ENCODE results near the gene HIVEP2.

The HIVEP2 gene

DNA sequence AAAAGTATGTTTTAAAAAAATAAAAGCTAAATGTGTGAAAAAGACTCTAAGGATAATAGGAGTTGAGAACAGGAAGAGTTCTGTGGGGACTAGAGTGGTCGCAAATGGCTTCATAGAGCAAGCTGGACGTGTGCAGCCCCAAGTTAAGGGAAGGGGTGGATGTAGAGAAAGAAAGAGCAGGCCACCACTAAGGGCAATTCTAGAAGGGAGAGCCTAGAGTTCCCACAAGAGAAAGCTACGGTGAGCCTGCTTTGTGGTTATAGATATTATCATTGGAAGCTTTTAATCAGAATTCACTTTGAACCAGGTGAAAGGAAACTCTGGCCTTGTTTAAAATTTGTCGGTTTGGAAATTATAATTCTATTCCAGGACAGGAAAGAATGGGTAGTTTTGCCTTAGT, 101.6 kb downstream of the HIVEP2 start:
- DNase-seq (ENCODE audit: low read depth in 2 of 2): no peak

DNA sequence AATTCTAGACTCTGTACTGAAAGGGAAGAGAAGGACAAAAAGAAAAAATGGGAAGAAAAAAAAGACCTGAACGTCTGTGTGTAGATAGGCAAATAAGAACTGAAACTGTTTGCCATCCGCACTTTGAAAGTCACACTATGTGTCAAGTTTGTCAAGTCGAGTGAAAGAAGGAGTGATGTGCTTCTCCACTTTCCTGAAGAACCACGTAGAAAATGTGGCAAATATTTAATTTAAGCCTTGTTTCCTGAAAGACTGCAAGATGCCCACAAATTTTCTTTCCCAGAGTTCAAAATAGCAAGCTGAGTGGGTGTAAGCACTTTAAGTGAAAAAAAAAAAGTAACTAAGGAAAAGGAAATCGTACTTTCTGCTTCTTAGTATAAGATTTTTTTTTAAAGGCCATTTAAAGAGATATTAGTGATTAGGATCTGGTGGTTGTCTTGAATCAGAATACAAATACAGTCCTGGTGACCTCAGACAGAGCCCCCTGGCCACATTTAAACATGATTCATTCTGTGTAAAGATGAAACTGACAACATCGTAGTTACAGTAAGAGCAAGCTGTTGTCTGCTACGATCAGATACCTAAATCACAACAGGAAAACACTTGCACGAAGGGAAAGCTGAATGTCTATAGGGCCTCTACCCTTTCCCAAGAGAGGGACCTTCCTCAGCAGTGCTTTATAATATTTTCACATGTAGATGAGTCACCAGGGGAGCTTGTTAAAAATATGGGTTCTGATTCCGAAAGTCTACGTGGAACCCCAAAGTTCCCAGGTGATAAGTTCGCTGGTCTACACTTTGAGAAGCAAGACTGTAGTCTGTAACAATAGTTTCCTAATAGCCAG, 102.3 kb downstream of the HIVEP2 start:
- DNase-seq (ENCODE audit: low read depth in 2 of 2): no peak

DNA sequence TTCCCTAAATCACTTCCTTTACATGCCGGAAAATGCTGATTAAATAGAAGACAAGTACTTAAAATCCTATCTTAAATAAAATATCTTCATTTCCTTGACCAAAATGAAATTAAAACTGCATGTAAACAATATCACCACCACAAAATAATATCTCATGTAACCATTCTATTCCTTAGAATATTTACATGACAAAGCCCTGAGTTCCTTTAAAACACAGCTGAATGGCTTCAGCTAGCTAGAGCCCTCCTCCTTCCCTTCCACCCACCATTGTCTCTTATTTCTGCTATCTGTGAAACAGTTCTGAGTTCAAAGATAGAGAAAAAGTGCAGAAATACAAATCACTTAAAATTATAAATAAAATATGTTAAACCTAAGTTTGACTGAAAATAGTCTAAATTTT, 103.1 kb downstream of the HIVEP2 start:
- no peak for DNase-seq (ENCODE audit: low read depth in 2 of 2)

DNA sequence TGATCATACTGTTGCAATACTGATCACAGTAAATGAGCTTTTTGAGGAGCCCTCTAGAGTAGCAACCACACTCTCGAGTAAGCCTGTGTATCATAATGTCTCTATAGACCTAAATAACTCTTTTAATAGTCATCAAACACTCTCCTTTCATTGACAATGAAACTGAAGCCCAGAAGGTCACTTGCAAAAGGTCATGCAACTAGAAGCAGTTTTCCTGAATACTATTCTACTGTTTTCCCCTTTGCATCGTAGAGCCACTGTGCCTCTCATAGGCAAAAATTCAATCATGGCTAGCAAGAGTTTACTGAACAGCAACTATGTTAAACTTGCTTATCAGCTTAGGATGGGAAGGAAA, 105.3 kb downstream of the HIVEP2 start:
- no peak for DNase-seq (ENCODE audit: low read depth in 2 of 2)

DNA sequence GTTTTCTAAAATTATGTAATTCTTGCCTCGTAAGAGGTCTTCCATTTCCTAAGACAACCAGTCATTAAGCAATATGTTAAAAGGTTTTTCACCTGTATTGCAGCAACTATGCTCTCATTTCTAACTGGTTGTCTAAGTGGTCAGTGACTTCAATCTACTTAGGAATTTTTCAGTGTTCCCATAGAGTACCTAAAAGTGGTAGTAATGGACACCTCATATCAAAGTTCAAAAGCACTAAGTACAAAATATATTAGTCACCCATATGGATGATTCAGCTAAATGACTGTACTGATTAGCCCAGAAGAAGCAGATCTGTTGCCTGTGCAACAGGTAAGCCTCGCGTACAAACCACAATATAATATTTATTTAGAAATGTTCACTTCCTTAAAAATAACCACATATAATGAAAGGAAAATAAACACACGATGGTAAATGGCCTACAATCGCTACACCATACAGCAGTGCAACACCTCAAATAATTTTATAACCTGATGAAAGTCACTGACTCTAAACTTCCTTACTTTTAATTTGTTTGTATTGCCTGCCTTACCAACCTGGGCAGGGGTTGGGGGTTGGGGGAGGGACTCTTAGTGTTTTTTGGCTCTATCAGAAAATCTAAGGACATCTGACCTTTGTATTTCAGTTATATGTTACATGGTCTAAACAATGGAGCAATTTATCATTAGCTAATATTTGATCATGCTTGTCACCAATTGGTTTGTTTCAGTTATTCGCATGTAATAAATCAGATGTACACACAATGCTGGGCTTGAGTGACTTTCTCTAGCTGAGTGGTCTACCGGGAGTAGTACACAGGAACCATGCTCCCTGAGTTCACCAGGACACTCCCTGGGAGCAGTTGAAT, 105.9 kb downstream of the HIVEP2 start:
- no peak for DNase-seq (ENCODE audit: low read depth in 2 of 2)

DNA sequence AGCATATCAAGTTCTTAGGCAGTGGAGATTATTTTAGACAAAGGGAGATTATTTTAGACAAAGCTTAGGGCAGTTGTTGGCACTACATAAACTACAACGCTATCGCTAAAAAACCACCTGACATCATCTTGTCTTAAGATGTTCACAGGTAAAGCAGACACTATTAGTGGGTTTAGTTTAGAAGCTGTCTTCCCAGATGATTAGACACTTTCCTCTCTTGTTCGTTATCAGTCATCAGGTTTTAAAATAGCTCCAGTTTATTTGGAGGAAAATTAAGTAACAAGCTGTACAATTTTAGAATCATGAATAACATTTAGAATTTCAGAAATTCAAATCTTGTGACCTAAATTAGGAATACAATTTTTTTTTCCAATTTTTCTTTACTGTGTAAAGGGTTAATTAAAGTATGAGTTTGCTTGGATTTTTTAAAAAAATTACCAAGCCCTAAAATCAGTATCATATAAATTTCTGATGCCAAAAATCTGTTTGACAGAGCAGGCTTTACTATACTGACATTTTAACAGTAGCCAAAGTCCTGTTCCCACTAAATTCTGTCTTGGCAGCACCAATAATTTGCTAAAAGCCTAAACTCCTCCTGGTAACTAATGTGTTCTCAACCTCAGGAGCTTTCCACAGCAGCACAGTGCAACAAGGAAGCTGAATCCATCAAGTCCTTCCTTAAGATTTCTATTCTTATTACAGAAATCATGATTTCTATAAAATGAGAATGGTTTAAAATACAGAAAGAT, 109.0 kb downstream of the HIVEP2 start:
- DNase-seq (ENCODE audit: low read depth in 2 of 2): no peak

DNA sequence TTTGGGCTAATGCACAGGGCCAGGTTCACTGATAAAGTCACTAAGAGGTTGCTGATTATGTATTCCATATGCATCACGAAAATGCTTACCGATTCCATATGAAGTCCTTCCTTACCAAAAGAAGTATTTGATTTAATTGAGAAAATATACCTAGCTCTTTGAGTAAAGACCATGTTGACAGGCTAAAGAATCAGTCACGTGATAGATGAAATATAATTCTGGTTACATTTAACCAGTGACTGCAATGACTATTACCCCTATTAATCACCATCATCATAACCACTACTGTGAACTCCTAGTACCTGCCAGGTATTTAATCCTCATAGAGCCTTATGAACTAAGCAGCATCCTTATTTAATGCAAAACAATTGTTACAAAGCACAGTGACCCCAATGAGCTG, 110.1 kb downstream of the HIVEP2 start:
- no peak for DNase-seq (ENCODE audit: low read depth in 2 of 2)

DNA sequence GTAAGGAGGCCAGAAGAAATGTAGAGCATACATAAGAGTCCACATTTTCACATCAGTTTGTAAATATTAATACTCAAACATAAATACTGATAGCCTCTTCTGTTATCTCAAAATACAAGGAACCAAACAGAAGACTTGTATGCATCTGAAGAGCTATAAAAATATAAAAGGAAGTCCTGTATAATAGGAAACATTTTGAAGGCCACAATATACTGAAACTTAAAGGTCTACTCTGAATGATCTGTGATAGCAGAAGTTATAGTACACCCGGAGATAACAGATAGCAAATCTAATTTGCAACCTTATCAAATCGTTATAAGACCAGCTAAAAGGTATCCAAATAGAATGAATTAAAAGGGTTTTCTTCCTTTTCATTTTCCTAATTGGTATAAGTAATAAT, 111.2 kb downstream of the HIVEP2 start:
- no peak for DNase-seq (ENCODE audit: low read depth in 2 of 2)

DNA sequence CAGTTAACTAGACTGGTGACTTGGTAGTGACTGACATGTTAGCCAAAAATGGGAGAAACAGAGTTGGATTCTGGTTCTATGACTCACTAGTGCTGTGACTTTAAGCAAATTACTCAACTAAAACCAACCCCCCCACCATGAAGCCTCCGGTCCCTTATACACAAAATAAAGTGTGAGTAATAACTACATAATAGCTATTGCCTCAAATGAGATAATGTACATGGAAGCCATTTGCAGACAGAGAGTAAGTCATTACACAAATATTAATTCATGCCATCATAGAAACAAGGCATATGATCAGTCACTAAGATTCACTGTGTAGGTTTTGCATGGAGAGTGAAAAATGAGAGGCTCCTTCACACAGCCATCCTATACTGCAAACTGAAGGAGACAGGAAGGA, 111.9 kb downstream of the HIVEP2 start:
- no peak for DNase-seq (ENCODE audit: low read depth in 2 of 2)

DNA sequence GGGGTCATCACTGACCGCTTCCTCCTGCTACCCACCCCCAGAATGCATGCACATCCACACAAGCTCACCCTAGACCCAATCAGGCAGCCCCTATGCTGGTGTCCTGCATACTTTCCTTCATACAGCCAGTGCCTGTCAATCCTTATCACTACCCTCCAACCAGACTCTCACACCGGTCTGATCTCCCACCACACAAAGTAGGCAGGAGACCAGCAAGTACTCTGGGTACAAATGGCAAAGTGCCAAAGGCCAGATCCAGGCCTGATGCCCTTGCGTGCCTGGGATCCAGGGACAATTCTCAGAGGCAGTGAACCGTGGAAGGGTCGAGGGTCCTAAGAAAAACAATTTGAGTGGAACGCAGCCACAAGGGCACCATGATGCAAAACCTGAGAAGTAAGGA, 114.2 kb downstream of the HIVEP2 start:
- no peak for DNase-seq (ENCODE audit: low read depth in 2 of 2)

DNA sequence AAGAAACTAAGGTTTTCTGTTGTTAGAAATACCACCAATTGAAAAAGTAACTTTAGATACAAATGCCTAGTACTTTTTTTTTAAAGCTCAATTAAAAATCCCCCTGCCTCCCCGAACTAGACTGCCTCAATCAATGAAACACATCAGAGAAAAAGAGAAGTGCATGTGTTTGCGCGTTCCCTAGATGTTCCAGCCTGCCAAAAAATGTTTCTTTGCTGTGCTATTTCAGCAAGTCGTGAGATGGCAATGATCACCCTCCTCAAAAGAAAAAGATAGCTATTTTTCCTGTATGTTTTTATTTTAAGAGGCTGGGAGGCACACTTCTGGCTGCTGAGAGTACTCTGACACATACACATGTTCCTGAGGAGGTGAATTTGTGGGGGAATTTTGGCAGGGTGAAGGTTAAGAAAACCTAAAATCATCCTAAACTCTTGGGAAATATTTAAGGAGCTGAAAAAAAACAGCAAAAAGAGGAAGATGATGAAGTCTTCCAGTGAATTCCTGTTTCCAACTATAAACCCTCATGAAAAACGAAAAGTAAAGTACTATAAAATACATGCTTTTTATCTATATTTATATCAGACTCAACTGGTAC, 114.8 kb downstream of the HIVEP2 start:
- no peak for DNase-seq (ENCODE audit: low read depth in 2 of 2)

DNA sequence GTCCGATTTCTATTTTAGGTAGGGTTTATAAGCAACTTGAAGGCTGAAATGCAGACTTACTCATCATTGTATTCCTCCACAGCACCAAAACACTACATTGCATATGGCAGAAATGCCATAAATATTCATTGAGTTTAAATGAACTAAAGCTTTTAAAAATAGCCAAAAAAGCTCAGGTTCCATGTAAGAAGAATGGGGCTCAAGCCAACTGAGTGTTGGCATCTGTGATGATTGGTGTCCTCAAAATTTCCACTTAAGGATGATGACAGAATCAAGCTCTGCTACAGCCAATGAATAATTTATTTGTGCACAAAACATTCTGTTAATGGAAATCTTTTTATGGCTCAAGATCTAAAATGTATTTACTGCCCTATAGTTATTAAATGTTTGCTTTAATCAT, 115.4 kb downstream of the HIVEP2 start:
- no peak for DNase-seq (ENCODE audit: low read depth in 2 of 2)

DNA sequence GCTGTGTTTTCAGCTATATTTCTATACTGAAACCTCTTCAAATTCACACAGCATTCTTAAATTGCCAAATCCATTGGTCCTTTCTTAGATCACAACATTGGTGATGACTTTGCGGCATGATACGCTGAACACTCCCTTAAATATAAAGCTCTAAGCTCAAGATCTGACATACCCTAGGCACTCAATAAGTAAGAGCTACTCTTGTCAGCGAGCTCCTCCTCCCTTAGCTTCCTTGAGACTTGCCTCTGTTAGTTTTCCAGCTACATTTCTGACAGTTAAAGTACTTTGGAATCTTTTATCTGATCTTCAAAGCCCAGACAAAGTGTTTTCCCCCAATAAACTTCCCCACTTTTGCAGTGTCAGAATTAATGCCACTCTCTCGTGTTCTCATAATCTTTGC, 117.0 kb downstream of the HIVEP2 start:
- DNase-seq (ENCODE audit: low read depth in 2 of 2): no peak

DNA sequence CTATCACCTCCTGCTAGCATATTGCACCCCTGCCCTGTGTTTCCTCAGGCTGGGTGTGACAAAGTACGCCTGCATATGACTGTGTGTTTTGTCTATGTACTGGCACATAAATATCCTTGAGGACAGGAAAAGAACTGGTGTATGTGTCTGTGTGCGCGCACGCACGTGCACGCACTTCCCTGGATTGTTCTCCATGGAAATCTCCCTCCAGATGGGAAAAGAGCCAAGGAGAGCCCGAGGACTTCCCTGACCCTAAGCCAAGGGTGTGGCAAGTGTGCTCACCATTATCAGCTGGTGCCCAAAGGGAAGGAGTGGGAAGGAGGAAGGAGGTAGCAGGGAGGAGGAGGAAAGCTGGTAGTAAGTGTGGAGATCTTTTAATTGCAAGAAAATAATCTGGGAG, 117.6 kb downstream of the HIVEP2 start:
- no peak for DNase-seq (ENCODE audit: low read depth in 2 of 2)

DNA sequence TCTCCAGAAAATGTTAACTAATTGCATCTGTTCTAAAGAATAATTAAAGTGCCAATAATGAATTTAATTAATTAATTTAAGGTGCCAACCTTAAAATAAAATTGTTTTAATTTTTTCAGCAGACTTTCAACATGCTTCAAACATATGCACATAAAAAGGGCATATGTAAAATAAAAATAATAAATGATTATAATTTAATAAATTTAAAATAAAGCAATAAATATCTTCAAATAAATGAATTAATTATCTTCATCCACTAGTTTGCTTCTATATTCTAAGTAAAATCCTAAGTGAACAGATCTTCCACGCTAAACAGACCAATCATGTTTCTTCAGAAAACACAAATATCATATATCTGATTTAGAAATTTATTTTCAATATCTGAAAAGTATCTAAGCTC, 119.2 kb downstream of the HIVEP2 start:
- DNase-seq (ENCODE audit: low read depth in 2 of 2): no peak

DNA sequence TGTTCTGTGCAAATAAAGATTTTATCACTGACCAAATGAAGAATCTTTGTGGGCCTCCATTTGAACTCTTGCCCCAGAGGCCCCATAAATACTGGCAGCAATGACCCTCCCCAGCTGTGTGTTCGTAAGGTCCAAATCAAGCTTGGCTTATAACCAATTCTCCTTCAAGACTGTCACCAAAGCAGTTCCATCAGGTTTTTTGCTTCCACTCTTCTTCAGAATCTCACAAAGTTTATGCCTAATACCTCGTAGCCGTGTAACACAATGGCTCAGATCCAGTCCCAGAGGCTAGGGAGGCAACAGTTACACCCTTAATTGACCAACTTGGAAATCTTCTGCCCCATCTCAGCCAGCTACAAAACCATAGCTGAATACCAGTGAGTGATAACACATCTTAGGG, 120.5 kb downstream of the HIVEP2 start:
- DNase-seq (ENCODE audit: low read depth in 2 of 2): no peak

DNA sequence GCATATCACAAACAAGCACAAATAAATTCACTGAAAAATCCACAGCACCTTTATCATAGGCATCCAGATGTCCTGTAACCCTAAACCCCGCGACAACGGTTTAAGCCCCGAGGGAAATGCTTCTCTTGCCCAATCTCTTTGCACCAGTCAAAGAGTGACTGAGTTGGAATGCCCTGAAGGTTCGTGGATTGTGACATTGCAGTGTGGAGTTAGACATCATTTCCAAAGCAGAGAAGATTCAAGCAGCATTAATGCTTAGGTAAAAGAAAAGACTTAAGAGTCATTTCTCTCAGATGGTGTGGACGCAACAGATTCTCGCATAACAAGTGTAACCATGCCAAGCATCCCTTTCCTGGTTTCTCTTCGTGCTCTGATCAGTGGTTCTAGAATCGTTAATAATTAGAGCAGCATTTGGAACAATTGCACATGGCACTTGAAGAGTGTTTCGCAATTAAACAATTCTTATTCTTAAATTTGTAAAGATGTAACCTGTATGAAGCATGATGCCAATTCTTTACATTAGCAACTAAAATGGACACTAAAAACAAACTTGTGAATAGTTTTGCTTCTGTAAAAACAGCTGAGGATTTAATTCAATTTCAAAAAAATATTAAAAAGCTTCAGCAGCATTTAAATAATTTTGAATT, 121.6 kb downstream of the HIVEP2 start:
- no peak for DNase-seq (ENCODE audit: low read depth in 2 of 2)

DNA sequence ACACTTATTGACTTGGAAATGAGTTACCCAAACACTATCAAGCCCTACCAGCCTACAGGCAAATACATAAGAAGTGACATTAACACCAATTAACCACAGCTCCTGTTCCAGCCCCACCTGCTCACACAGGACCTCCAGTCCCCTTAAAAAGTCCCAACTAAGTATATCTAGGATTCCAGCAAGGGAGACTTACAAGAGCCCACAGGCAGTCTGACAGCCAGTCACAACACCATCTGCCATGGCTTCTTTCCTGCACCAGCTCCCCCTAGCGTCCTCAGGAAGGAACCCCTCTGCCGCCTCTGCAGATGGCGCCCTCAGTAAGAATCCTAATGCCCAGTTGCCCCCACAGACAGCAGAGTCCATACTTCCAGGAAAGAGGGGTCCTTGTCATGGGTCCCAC, 122.1 kb downstream of the HIVEP2 start:
- DNase-seq (ENCODE audit: low read depth in 2 of 2): no peak

DNA sequence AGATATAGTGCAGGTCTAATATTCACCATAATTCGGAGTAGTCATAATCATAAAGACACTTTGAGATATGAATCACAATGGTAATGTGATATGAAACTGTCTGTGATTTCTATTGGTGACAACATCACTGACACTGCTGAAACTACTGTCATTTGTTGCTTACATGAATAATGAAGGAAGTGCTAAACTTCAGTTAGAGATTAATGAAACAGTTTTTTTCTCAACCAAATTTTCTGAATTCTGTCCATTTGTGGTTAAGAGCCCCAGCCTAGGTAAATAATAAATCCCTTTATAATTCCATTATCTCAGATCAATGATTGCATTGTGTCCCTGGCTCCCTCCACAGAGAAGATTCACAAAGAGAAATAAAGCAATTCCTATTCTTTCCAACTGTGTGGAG, 122.6 kb downstream of the HIVEP2 start:
- no peak for DNase-seq (ENCODE audit: low read depth in 2 of 2)

DNA sequence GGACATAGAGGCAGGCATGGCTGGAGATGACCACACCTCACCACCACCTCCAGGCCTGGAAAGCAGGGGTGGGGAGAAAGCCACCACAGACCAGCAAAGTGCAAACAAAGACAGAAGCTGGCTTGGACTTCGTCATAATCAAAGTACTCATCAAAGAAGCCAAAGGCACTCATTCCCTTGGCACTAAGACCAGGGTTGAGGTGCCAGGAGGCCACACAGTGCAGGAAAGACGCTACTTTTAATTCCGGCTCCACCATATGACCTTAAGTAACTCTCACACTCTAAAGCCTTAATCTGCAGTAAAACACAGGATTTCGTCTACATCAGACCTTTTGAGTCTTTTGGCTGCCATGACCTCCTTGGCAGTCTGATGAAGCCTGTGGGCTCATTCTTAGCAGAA, 123.1 kb downstream of the HIVEP2 start:
- DNase-seq (ENCODE audit: low read depth in 2 of 2): no peak

DNA sequence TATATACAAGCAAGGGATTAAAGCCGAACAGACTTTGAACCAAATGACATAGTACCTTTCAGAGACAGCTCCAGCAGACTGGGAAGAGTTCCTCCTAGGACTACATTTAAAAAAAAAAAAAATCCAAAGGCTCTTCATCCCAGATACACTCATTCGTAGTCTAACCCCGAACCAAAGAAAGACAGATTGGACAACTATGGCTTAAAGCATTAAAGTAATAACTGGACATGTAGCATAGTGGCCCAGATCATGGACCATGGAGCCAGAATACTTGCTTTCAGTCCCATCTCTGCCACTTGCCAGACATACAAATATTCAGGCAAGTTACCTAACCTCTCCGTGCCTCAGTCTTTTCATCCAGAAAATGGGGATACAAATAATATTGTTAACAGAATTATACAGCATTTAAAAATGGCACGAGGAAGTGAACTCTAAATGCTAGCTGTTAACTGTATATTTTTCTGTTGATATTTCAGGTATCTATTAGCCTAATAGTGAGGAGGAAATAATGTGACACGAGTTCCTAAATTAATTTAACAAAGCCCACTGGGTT, 123.7 kb downstream of the HIVEP2 start:
- DNase-seq (ENCODE audit: low read depth in 2 of 2): no peak

All from stimulated activated CD8-positive, alpha-beta memory T cell treated with anti-CD3 and anti-CD28 coated beads, Interleukin-15, amount 100 ng/mL, for 48 hours (primary cell).